Stimulated activated CD4-positive, alpha-beta T cell treated with anti-CD3 and anti-CD28 coated beads, Interleukin-12 subunit alpha, Interleukin-12 subunit beta, amount 100 ng/mL, for 48 hours (primary cell): ENCODE measurements around the gene PCSK9.

ENCODE experiments used
- DNase-seq, 3 donors: peaks; one replicate each; pipeline ENCODE4 v3.0.0-alpha.2; 2020; ENCODE audit warnings: low read depth in 2 of 3, low spot score in 1 of 3

The PCSK9 gene

GRCh38 chr1:55043011-55043410 lies 3.7 kb downstream of the PCSK9 start:
- no peak for DNase-seq

GRCh38 chr1:55043726-55044125 lies 4.4 kb downstream of the PCSK9 start:
- no peak for DNase-seq

GRCh38 chr1:55044617-55045397 lies 5.5 kb downstream of the PCSK9 start:
- DNase-seq, result no peak

DNA sequence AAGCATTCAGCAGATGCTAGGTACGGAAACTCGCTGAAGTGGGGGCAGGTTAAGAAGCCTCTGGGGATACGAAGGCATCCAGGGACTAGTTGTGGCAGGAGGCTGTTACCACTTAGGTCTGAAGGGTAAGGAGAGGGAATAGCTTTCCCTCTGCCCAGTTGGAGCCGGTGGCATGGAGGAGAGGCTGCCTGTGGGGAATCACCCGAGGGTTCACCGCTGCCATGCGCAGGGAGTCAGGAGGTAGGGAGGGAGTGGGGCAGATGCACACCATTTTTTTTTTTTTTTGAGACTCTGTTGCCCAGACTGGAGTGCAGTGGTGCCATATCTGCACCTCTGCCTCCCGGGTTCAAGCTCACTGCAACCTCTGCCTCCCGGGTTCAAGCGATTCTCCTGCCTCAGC lies 6.1 kb downstream of the PCSK9 start:
- DNase-seq, result no peak

GRCh38 chr1:55046871-55047270 lies 7.5 kb downstream of the PCSK9 start:
- no peak for DNase-seq

GRCh38 chr1:55047611-55048010 lies 8.3 kb downstream of the PCSK9 start:
- no peak for DNase-seq

- DNase-seq, result no peak
These were observed 9.3 kb downstream of the PCSK9 start for GRCh38 chr1:55048453-55049270.

GRCh38 chr1:55049271-55049913 lies 10.0 kb downstream of the PCSK9 start:
- DNase-seq, result no peak

- no peak for DNase-seq
These were observed 10.5 kb downstream of the PCSK9 start for GRCh38 chr1:55049914-55050278.

DNA sequence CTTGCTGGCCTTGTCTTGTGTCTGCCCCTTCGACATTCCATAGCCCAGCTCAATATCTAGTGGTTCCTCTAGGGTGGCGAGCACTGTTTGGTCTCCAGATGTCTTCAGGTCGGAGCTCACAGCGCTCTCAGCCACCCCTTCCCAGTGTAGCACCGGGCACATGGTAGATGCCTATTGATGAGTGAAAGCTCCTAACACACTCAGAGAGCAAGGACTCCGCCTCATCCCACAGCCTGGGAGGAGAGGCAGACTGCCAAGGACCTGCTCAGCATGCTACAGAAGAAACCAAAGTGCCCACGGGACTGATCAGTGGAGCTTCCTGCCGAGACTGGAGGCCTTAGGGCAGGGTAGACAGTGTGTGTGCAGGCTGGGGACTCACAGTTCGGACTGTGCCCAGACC lies 10.9 kb downstream of the PCSK9 start:
- DNase-seq, result no peak

GRCh38 chr1:55051169-55051568 lies 11.8 kb downstream of the PCSK9 start:
- no peak for DNase-seq

DNA sequence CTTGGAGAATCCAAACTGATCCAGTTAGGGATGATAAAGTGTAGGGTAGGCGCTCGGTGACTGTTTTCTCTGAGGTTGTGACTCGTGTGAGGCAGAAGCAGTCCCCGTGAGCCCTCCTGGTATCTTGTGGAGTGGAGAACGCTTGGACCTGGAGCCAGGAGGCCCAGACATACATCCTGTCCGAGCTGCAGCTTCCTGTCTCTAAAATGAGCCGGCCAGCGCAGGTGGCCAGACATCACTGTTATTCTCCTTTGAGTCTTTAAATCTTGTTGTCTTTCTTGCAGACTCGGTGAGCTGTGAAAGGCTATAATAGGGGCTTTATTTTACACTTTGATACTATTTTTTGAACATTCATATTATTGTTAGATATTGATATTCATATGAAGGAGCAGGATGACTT lies 12.3 kb downstream of the PCSK9 start:
- DNase-seq, result no peak

GRCh38 chr1:55052221-55053142 lies 13.1 kb downstream of the PCSK9 start:
- no peak for DNase-seq

DNA sequence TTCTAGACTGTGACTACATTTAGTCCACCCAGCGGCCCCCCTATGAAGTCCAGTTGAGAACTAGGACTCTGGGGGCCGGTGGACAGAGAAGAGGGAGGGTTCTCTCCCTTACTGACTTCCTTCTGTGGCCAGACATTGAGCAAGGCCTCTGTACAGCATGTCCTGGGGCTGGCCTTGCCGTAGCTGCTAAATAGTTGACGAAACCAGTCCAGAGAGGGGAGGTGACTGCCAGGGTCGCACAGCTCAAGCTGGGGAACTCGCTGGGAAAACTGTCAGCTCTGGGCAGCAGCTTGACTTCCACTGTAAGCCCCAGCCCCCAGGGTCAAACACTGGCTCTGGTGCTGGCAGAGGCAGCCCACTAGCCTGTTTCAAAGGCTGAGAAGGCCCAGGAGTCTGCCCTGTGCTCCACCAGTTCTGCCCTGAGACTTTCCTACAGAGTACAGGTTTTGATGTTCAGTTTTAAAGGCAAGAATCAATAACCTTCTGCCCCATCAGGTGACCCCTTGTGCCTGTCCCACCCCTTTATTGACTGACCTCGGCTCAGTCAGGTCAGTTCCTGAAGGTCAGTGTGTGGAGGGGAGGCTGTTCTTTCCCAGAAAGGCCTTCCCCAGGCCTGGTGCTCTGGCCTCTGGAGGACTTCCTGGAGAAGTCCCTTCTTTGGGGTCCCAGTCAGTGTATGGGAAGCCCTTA lies 14.1 kb downstream of the PCSK9 start:
- no peak for DNase-seq

DNA sequence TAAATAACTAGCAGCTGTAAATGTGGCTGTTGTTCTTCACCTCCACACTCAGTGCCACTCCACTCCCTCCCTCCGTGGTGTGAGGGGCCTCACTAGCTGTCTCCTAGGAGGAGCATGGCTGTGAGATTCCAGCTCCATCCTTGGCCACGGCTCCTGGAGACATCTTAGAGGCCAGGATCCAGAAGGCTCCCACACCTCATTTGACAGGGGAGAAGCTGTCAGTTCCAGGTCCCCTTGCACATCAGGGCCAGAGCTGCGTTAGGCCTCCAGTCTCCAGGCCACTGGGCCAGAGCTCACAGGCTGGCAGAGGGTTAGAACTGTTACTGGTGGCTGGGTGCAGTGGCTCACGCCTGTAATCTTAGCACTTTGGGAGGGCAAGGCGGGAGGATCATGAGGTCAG lies 15.0 kb downstream of the PCSK9 start:
- DNase-seq, result no peak

DNA sequence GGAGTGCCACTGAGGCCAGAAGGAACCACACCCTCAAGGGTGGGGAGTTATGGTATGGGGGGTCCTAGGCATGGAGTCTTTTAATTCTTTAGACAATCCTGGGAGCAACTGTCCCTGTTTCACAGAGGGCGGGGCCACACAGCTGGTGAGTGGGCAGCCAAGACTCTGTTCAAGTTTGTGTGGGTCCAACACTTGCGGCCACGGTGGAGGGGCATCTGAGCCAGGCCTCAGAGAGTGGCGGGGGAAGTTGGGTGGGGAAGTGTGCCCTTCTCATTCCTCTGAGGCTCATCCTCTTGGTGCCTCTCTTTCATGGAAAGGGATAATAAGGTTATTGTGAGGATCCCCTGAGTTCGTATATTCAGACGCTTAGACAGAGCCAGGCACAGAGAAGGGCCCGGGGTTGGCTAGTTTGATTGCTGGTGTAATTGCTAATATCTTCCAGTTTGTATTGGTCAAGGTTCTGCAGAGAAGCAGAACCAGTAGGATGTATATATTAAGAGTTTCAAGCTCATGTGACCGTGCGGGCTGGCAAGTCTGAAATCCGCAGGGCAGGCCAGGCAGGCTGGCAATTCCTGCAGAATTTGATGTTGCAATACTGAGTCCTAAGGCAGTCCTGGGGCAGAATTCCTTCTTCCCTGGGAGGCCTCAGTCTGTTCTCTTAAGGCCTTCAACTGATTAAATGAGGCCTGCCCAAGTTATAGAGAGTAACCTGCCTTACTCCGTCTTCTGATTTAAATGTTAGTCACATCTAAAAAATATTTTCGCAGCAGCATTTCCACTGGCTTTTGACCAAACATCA lies 15.9 kb downstream of the PCSK9 start:
- DNase-seq, result no peak

GRCh38 chr1:55055951-55056631 lies 16.7 kb downstream of the PCSK9 start:
- DNase-seq, result no peak

GRCh38 chr1:55056632-55056992 lies 17.3 kb downstream of the PCSK9 start:
- DNase-seq, result no peak

DNA sequence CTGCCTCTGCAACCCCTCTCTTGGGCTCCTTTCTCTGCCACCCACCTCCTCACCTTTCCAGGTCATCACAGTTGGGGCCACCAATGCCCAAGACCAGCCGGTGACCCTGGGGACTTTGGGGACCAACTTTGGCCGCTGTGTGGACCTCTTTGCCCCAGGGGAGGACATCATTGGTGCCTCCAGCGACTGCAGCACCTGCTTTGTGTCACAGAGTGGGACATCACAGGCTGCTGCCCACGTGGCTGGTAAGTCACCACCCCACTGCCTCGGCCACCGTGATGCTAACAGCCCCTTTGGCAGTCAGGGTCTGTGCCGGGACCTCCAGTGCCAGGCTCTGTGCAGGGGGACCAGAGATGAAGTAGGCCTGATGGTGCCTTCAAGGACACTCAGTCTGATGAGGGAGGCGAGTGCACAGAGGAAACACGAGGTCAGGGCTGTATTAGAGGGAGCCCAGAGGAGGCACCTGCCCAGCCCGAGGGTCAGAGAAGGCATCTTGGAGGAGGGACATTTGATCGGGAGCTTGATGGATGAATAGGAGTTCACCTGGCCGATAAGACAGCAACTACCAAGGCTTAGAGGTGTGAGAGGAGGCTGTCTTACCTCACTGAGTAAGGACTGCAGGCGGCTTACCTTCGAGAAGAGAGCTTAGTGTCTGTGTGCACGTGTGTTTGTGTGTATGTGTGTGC lies 18.1 kb downstream of the PCSK9 start:
- DNase-seq, result no peak
